HG03045 (cell line): ENCODE data around the gene OSBPL7.

Experiments
- ATAC-seq: cut with Tn5 transposase; IDR thresholded peaks from one replicate; pipeline ENCODE4 v1.9.1; 2021; ENCODE audit warnings: mild to moderate bottlenecking, moderate library complexity; ENCODE audit not compliant: unreplicated experiment

OSBPL7 gene

GRCh38 chr17:47847341-47848197 is 26.0 kb upstream of the OSBPL7 start:
- no peak for ATAC-seq

DNA sequence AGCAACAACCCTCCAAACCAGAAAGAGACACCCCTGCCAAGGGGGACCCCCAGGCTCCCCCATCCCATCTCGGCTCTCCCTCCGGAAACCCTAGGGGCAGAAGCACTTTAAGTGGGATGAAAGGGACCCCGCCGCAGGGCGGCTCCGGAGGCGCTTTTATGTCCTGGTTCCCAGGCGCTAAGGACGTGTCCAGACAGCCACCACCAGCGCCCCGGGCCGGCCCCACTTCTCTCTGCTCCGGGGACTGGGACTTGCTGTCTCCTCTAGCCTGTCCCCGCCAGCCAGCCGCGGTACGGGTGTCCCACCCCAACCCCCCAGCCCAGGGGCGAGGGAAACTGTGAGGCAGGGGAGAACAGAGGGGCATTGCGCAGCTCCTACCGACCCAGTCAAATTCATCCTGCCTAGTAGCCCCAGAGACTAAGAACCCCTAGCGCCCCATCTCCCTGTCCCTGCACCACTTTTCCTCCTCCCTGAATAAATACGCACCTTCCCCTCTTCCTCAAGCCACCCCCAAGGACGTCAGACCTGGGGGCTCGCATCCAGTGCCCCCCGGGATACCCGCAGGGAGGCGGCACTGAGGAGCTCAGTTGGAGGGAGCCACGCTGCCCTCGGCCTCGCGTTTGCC is 25.2 kb upstream of the OSBPL7 start:
- ATAC-seq, result no peak

DNA sequence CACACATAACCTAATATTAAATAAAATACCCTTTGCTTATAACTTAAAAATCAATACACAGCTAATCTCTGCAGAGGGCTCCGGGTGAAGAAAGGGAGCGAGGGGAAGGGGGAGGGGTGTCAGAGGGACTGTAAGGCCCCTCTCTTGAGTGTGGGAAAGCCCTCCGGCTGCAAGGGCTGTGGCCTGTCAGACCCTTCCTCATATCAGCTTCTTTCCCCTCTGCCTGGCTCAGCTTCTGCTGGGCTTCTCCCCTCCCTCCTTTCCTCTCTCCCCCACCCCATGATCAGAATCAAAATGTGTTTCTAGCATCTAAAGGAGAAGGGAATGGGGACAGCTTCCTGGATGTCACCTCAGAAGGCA is 24.1 kb upstream of the OSBPL7 start:
- no peak for ATAC-seq

- no peak for ATAC-seq
These were observed 23.5 kb upstream of the OSBPL7 start for GRCh38 chr17:47844814-47845715.

- ATAC-seq, result no peak
These were observed 22.6 kb upstream of the OSBPL7 start for GRCh38 chr17:47844227-47844626.

- no peak for ATAC-seq
These were observed 21.8 kb upstream of the OSBPL7 start for GRCh38 chr17:47843391-47843730.

DNA sequence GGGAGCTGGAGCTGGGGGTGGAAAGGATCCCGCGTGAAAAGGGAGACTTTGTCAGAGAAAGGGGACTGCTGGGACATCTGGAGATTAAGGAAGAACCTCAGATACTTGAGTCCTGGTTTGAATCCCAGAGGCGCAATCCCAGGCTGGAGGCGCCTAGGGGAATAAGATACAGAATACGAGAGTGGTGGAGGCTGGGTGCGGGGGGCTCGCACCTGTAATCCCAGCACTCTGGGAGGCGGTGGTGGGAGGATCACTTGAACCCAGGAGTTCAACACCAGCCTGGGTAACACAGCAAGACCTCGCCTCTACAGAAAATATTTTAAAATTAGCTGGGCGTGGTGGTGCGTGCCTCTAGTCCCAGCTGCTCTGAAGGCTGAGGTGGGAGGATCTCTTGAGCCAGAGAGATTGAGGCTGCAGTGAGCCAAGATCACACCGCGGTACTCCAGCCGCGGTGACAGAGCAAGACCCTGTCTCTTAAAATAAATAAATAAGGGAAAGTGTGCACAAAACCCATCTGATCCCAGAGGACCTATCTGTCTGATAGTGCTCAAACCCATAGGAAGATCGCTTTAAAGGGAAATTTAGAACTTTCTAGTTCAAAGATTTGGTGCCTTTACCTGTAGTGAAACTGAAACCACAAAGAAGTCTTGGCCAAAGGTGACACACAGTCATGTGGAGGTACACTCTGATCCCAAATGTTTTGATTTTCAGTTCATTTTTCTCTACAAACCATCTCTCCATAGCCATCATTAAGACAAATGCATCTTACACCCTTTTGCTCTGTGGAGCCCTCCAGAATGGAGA is 20.1 kb upstream of the OSBPL7 start:
- ATAC-seq, result no peak

- peak; percentile 86 for ATAC-seq
These were observed 19.3 kb upstream of the OSBPL7 start, which contains the start of gene SCRN2 for GRCh38 chr17:47840742-47841487. Gene SCRN2 (minus strand): TSS chr17:47841273. CDS start chr17:47840843, 430 bp downstream.

DNA sequence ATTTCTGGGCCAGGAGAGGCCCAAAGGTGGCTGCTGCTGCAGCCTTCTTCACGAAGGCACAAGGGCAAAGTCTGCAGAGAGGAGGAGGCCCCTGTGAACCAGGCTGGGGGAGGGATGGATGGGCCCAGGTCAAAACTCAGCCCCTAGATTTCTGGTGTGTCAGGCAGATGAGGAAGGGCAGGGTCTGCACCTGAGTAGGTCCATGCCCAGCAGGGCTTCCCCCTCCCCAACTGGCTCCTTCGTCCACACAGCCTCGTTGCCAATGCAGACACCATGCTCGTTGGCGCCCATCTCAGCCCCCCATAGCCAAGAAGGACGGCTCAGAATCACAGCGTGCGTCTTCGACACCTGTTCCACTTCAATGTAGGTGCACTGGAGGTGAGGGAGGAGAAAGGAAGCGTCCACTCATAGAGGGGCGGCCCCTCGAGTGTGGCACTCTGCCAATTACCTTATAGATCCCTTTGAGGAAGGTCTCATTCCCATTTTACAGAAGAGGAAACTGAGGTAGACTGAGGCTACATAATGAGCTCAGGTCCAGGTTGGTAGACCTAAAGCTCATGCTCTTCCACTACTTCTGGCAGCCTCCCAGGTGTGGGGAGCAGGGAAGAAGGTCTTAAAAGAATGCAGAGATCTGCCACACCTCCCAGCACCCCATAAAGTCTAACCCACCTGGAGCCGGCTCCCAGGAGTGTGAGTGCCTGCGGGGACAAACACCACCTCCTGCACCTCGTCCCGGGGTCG is 18.6 kb upstream of the OSBPL7 start:
- ATAC-seq, result no peak

- ATAC-seq, result no peak
These were observed 17.5 kb upstream of the OSBPL7 start for GRCh38 chr17:47839071-47839470.

GRCh38 chr17:47838636-47839035 is 17.0 kb upstream of the OSBPL7 start:
- no peak for ATAC-seq

GRCh38 chr17:47837401-47838039 is 15.9 kb upstream of the OSBPL7 start:
- no peak for ATAC-seq

- ATAC-seq, result no peak
These were observed 15.0 kb upstream of the OSBPL7 start for GRCh38 chr17:47836601-47837000.

DNA sequence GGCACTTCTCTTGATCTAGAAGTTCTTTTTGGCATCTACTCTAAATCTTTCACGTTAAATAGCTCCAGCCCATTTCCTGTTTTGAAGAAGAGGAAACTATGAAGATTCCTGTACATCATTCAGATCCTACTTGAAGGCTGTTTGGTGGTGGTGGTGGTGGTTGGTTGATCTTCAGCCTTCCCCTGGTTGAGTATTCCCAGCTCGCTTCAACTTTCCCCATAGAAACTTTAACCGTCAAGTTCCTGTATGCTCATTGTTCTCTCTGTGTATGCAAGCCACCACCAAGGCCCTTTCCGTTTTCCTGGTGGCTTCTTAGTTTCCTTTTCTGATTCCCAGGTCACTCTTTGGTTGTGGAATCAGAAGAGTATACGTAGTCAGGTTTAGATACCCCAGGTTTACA is 13.2 kb upstream of the OSBPL7 start:
- ATAC-seq, result no peak

GRCh38 chr17:47831934-47832327 is 10.3 kb upstream of the OSBPL7 start:
- no peak for ATAC-seq

- peak; percentile 84 for ATAC-seq
These were observed 9.7 kb upstream of the OSBPL7 start, which contains the start of the genes LRRC46 and MRPL10 for GRCh38 chr17:47831003-47831933. Gene LRRC46 (plus strand): TSS chr17:47831670. CDS start chr17:47831990, 320 bp downstream. Gene MRPL10 (minus strand): TSS chr17:47831541. CDS start chr17:47831511, 30 bp downstream.

DNA sequence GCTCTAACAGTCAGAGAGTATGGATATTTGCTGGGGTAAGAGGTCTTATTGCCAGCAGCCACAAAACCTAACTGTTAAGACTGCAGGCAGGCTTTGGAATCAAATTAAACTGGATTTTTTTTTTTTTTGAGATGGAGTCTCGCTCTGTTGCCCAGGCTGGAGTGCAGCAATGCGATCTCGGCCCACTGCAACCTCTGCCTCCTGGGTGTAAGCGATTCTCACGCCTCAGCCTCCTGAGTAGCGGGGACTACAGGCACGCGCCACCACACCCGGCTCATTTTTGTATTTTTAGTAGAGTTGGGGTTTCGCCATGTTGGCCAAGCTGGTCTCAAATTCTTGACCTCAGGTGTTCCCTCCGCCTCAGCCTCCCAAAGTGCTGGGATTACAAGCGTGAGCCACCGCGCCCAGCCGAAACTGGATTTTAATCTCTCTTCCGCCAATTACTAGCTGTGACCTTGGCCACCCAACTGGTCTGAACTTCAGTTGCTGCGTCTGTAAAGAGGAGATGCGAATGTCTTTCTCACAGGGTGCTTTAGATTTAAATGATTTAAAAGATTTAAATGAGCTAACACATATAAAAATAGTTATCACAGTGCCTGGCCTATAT is 8.9 kb upstream of the OSBPL7 start:
- no peak for ATAC-seq
